Mucosa of rectum (tissue), 2 donors: Measurements from ENCODE around the gene CD81.

ENCODE experiments used
- H3K27ac ChIP-seq, 2 donors: one replicate each; pipeline ENCODE4 v1.7.0; 2013; ENCODE audit warnings: inconsistent platforms in 2 of 2, low read depth in 2 of 2, low read length in 2 of 2
- H3K27me3 ChIP-seq, 2 donors: one replicate each; pipeline ENCODE4 v1.7.0; 2013; ENCODE audit warnings: low read length in 2 of 2; ENCODE audit not compliant: control insufficient read depth in 2 of 2, insufficient read depth in 2 of 2
- H3K36me3 ChIP-seq, 2 donors: one replicate each; pipeline ENCODE4 v1.7.0; 2013; ENCODE audit warnings: low read length in 2 of 2; ENCODE audit not compliant: control insufficient read depth in 2 of 2, insufficient read depth in 2 of 2
- H3K4me1 ChIP-seq, 2 donors: one replicate each; pipeline ENCODE4 v1.7.0; 2013; ENCODE audit warnings: low read length in 2 of 2, mild to moderate bottlenecking in 1 of 2; ENCODE audit not compliant: control insufficient read depth in 2 of 2, insufficient read depth in 2 of 2
- H3K4me3 ChIP-seq, 2 donors: one replicate each; pipeline ENCODE4 v1.7.0; 2013; ENCODE audit warnings: low read length in 2 of 2
- H3K9ac ChIP-seq, 2 donors: one replicate each; pipeline ENCODE4 v1.7.0; 2013; ENCODE audit warnings: low read length in 2 of 2, low read depth in 1 of 2, mild to moderate bottlenecking in 1 of 2
- H3K9me3 ChIP-seq, 2 donors: one replicate each; pipeline ENCODE4 v1.7.0; 2013; ENCODE audit warnings: low read length in 2 of 2; ENCODE audit not compliant: control insufficient read depth in 2 of 2
- donor health status: healthy.
- donor health status: Normal muscosa, but diverticular disease.

CD81 gene

DNA sequence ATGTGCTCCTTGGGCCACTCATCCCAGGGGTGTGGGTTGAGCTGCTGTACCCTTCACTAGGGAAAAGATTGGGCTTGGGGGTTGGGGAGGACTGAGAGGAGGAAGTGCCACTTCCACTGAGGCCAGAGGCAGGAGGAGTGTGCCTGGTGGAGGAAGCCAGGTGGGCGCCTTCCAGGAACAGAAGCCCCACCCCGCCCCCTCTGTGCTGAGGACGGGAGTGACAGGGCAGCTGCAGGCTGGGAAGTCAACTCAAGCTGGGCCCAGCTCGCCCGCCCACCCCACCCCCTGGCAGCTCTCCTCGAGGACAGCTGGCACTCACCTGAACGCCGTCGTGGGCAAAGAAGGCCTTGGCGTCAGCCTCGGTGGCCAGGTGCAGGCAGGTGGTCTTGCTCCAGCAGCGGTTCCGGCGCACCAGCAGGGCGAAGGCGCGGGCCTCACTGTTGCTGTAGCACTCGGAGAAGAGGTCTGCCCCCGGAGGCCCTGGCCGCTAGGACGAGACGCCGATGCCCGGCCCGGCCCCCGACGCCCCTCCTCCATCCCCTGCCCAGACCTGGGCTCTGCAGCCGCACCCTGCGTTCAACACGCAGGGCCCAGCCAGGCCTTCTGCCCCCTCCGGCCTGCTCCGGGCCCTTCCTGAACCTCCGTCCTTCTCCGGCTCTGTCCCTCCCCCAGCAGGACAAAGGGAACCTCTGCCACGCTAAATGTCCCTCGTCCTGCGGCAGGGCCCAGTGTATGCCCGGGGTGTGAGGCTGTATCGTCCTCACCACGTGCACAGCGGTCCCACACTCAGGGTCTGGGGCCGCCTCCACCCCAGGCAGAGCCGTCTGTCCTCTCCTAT lies 36.9 kb downstream of the CD81 start:
- Histone ChIP-seq H3K27me3 (peaks cover 2 to 6% of the 10 kb centered on the region in 2 donors), H3K4me3 (no peak overlapping the region), H3K9me3 (no peaks in the 10 kb centered on the region), H3K27ac (no peak overlapping the region), H3K4me1 (no peaks in the 10 kb centered on the region), H3K9ac (no peak overlapping the region), H3K36me3 (no peaks in the 10 kb centered on the region)

DNA sequence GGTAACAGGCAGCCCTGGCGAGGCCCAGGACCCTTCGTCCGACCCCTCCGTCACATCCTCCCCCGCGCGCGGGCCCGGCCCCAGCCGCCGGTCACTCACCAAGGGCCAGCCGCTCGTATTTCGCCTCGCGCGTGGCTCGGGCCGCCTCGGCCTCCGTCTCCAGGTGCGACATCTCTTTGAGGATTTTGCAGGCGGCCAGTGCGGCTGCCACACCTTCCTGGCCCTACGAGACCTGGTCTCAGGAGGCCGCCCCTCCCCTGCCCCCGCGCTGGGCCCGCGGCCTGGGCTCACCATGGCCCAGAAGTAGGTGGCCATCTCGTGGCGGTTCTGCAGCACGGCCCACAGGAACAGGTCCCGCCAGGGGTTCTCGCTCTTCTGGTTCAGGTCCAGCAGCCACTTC lies 37.5 kb downstream of the CD81 start:
- H3K36me3 ChIP-seq: no peaks in the 10 kb centered on the region
- no peaks in the 10 kb centered on the region for H3K4me1 ChIP-seq
- no peak overlapping the region for H3K27ac ChIP-seq
- H3K27me3 ChIP-seq: peaks cover 0 to 2% of the 10 kb centered on the region in 2 donors
- H3K4me3 ChIP-seq: no peak overlapping the region
- H3K9me3 ChIP-seq: no peaks in the 10 kb centered on the region
- no peak overlapping the region for H3K9ac ChIP-seq

DNA sequence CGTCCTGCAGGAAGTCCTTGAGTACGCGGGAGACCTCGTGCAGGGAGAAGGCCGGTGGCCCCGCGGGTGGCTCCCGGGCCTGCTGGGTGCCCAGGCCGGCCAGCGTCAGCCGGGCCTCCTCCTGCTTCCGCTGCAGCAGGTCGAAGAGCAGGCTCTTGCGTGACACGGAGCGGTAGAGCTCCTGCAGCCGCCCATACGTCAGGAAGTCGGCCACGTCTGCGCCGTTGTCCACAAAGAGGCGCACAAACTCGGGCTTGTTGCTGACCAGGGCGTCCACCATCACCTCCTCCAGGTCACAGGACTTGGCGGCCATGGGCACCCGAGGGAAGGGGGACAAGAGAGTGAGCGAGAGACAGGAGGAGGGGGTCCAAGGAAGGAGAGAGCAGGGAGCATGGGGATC lies 38.1 kb downstream of the CD81 start:
- H3K9me3 ChIP-seq: no peaks in the 10 kb centered on the region
- H3K4me3 ChIP-seq: no peak overlapping the region
- no peaks in the 10 kb centered on the region for H3K27me3 ChIP-seq
- H3K27ac ChIP-seq: no peak overlapping the region
- no peaks in the 10 kb centered on the region for H3K36me3 ChIP-seq
- no peak overlapping the region for H3K9ac ChIP-seq
- peaks cover 5% of the 10 kb centered on the region in 2 donors for H3K4me1 ChIP-seq

DNA sequence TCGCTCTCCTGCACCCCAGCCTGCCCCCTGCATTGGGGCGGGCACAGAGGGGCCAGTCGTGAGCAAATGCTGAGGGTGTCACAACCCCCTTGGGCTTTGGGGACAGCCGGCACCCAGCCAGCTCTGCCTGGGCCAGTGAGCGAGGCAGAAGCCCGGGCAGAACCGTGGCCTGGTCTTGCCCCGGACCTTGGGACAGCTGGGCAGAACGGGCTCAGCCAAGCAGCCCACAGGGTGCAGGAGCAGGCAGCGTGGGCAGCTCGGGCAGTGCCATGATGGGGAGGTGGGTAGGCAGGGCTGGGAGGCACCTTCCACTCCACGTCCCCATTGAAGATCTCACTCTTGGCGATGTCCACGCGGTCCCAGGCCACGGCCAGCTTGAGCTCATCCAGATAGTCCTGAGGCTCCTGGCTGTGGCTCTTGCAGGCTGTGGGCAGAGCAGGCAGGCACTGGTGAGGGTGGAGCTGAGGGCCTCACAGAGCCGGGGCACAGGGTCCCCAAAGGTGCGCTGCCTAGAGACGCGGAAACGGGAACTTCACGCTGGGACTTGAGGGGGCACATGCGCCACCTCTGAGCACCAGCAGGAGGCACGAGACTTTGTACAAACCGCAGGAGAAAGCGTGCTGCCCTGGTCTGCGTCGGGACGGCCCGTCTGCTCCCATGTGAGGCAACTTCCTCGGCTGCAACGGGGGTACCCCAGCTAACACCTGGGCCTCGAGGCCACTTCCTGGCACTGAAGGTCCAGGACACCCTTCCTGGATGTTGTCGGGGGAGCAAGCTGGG lies 38.7 kb downstream of the CD81 start:
- Histone ChIP-seq H3K27ac (no peak overlapping the region), H3K9ac (no peak overlapping the region), H3K27me3 (peaks cover under 1 to 2% of the 10 kb centered on the region in 2 donors), H3K9me3 (no peaks in the 10 kb centered on the region), H3K4me3 (no peak overlapping the region), H3K4me1 (peaks cover 10 to 11% of the 10 kb centered on the region in 2 donors), H3K36me3 (no peaks in the 10 kb centered on the region)

DNA sequence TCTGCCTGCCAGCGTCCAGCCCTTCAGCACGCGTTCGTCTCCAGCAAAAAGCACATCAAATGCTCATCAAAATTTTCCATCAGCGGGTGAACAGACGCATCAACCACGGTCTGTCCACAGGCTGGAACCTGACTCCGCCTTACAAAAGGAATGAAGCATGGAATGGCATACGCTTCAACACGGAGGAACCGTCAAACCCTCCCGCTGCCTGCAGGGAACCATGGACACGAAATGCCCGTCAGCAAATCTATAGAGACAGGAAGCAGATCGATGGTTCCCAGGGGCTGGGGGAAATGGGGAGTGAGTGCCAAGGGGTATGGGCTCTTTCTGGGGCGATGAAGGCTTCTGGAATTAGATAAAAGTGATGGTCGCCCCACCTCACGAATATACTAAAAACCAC lies 39.7 kb downstream of the CD81 start:
- H3K4me3 ChIP-seq: no peak overlapping the region
- peaks cover 11 to 14% of the 10 kb centered on the region in 2 donors for H3K4me1 ChIP-seq
- H3K36me3 ChIP-seq: no peaks in the 10 kb centered on the region
- peaks cover 3 to 9% of the 10 kb centered on the region in 2 donors for H3K27me3 ChIP-seq
- no peak overlapping the region for H3K9ac ChIP-seq
- no peak overlapping the region for H3K27ac ChIP-seq
- no peaks in the 10 kb centered on the region for H3K9me3 ChIP-seq

DNA sequence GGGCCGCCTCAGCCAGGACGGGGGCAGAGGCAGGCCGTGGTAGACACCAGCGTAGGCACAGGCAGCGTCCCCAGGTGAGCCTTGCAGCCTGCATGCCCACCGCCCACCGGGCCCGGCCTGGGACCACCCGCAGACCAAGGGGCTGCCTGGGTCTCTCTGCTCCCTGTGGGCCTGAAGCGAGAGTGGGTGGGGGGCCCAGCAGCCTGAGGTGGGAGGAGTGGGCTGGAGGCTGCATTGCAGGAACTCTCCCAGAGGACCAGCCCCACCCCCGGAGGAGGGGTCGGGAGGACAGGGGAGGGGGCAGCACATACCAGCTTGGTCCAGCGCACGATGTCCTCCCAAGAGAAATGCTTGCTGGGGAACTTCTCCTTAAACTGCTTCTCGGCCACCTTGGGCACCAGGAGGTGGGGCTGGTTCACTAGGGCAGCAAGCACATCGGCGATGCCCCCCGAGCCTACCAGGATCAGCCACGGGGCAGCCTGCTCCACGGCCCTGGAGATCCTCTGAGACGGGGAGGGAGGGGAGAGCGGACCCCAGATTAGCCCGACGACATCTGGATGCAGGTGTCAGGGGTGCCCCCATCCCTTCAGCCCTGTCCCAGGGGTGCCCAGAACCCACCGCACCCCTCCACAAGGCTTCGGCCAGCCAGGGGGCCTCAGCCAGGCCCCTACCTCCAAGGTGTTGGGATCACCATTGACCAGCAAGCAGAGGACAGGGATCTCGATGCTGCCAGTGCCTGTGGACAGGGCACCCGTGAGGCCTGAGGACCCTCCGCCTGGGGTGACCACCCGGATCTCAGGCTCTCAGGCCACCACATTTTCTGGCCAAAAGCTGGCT lies 41.0 kb downstream of the CD81 start:
- H3K4me1 ChIP-seq: peaks cover 11 to 14% of the 10 kb centered on the region in 2 donors

DNA sequence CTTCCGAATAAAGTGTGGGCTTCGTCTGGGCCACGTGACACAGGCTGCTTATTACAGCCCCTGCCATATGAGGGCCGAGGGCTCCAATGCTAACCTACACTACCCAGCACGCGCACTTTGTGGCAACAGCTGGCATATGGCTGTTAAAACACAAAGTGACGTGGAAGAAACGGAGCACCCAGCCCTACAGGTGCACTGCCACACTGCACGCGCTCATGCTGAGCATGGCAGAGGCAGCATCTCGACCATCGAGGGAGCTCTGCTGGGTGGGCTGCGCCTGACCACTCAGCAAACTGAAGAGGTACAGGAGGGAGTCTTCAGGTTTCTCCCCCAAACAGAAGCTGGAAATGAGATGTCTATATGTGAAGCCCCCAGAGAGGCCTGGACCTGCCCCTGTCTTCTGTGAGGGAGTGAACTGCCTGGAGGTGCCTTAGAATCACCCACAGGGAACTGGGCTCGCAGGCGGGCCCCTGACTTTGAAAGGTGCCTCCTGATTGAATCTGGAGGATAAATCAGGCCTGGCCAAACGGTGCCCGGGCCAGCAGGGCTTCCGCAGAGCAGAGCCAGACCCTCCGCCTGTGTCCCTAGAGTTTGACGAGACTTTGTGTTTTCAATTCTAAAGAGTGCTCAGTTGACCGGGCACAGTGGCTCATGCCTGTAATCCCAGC lies 41.7 kb downstream of the CD81 start:
- Histone ChIP-seq H3K4me1 (peaks cover 11 to 14% of the 10 kb centered on the region in 2 donors), H3K27ac (no peak overlapping the region), H3K9me3 (no peaks in the 10 kb centered on the region), H3K27me3 (peaks cover 3 to 17% of the 10 kb centered on the region in 2 donors), H3K4me3 (no peak overlapping the region), H3K36me3 (no peaks in the 10 kb centered on the region), H3K9ac (no peak overlapping the region)

More for the DNA sequence above, 41.0 kb downstream of the CD81 start:
- Histone ChIP-seq H3K9me3 (no peaks in the 10 kb centered on the region), H3K4me3 (no peak overlapping the region), H3K27me3 (peaks cover 3 to 15% of the 10 kb centered on the region in 2 donors), H3K36me3 (no peaks in the 10 kb centered on the region), H3K27ac (no peak overlapping the region), H3K9ac (no peak overlapping the region)

DNA sequence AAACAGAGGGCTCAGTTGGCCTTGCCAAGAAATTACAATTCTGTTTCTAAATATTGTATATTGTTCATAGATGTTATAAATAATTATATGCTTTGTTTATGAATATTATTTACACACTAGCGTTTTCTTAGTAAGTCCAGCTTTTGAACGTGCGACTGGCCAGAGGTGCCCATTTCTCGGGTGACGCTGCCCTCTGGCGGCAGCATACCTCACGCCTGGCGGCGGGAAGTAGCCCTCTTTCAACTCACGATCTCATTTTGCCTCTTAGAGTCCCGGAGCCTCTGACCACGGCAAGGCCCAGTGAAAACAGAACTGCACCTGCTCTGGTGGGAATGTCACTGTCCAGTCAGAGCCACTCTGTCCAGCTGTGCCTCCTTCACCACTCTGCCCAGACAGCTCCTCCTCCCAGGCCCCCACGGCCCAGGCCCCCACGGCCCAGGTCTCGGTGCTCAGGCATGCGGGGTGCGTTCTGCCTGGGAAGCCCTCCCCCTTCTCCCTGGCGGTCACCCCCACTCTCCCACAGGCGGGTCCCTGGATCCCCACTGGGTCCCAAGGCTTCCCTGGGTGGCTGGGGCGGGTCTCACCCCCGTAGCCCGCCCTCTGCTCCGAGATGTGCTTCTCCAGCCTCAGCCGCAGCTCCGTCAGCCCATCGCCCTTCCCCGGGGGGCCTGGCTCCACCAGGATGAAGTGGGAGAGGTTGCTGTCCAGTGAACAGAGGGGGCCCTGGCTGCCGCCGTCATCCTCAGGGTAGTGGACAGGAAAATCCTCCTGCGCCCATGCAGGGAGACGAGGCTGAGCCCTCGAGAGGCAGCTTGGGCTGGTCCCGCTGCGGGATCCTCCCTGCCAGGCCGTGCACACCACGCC lies 42.8 kb downstream of the CD81 start:
- Histone ChIP-seq H3K36me3 (no peaks in the 10 kb centered on the region), H3K27ac (no peak overlapping the region), H3K4me1 (peaks cover 11 to 14% of the 10 kb centered on the region in 2 donors), H3K9me3 (no peaks in the 10 kb centered on the region), H3K27me3 (peaks cover 7 to 23% of the 10 kb centered on the region in 2 donors), H3K9ac (peak overlapping the region in 1 of 2 donors; percentile 43), H3K4me3 (no peak overlapping the region)
